Endothelial cell of umbilical vein (primary cell): ENCODE measurements around the gene ABCF2.

Experiments used
- CTCF ChIP-seq, 2 donors: IDR thresholded peaks; 1 replicate in 1 of 2; 2 replicates in 1 of 2; pipeline ENCODE4 v1.5.1; 2011; ENCODE audit warnings: low read length in 2 of 2, mild to moderate bottlenecking in 2 of 2, moderate library complexity in 2 of 2, control low read depth in 1 of 2, inconsistent platforms in 1 of 2, low read depth in 1 of 2; ENCODE audit not compliant: insufficient read depth in 1 of 2; ENCODE audit errors: extremely low read depth in 1 of 2
- EZH2 ChIP-seq: IDR thresholded peaks from 2 replicates; pipeline ENCODE4 v1.6.1; 2012; ENCODE audit warnings: borderline replicate concordance, low read depth, mild to moderate bottlenecking, moderate library complexity, low read length, inconsistent platforms; ENCODE audit not compliant: severe bottlenecking

- no peak for TF ChIP-seq CTCF (IDR thresholded peaks at IDR 0.05; ENCODE audit: extremely low read depth in 1 of 2, insufficient read depth in 1 of 2, low read depth in 1 of 2, low read length in 2 of 2)
- TF ChIP-seq EZH2 = no peak
Measured at GRCh38 chr7:151254851-151255250, 27.8 kb upstream of the ABCF2 start.
